ENCODE data around the gene NEK1.

NEK1 gene

DNA sequence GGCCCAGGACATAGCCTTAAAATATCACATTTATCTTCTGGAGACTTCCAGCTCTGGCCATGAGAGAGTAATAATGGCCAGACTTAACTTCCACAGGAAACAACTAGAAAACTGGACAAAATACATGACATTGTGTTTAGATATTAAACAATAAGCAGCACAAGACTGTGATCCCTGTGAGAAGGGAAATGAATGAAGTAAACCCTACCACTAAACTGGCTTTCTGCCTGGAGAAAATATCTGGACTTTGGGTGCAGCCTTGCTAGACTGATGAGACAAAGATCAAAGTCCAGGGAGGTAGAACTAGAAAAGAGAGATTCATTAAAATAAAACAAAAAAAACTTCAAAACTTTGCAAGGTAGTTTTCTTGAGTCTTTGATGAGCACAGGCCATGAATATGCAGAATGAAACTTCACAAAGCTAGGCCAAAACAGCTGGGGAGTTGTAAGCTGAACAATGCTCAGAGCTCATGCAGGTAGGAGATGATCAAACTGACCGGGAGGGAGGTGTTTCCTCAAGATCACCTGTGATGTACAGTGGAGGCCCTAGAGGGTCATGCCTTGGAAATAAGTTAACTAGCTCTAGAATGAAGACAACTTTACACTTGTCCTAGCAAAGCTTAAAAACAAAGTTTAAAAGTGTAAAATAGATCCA is 194.6 kb downstream of the NEK1 start:
- DNase-seq: no peak

DNA sequence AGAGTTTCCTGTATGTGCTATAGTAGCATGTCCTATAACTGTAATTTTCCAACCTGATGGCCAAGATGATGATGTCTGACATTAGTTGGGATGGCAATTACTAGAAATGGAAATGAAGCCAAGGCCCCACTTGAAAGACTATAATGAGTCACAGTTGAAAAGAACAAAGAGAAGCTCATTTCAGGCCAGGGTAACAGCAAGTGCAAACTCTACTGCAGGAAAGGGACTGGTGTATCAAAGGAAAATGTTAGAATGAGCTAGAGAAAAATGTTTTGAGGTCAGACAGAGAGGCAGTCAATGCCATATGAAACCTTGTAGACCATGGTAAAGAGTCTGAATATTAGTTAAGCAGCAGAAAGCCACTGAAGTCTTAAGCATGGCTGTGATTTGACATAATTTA is 195.4 kb downstream of the NEK1 start:
- peak in 1 of 5 donors; percentile 50 for DNase-seq

DNA sequence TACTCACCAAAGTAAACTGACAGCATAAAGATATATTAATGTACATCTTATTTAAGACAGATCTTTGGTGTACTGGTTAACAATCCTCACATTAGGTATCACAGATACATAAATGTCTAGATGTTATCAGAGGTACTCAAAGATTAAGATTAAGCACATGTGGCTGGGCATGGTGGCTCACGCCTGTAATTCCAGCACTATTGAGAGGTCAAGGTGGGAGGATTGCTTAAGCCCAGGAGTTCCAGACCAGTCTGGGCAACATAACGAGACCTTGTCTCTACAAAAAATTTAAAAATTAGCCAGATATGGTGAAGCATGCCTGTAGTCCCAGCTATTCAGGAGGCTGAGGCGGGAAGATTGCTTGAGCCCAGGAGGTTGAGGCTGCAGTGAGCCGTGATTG is 195.9 kb downstream of the NEK1 start:
- DNase-seq: no peak

DNA sequence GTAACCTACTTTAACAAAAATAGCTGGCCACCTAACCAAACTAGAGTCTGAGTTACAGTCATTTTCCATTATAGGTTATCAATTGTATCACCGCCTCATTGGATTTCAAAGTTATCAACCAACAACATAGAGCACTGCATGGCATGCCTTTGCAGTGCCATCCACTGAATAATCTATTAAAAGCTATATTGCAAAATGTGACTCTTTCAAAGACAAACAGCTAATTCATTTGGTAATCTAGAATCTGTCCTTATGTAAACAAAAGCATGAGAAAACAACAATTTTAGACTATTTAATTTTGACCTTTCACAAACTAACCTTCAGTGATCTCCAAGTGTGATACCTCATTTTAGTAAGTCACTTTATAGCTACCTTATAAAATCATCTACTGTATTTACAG is 197.5 kb downstream of the NEK1 start:
- DNase-seq: no peak

DNA sequence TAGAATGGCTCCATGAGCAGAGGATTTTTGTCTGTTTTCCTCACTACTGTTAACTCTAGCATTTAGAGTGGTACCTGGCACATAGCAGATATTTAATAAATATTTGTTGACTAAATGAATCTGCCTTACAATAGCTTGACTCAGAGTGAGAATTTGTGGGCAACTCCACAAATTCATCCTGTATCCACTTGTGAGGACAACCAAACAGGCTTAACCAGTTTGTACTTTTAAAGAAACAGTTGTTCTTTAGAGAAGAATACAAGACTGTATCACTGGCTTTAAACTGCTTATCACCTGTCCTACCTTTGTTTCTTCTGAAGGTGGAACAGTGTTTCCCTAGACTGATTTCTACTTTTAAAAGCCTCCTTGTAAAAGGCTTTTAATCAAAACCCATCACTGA is 200.3 kb downstream of the NEK1 start:
- peak in 1 of 5 donors; percentile 43 for DNase-seq

DNA sequence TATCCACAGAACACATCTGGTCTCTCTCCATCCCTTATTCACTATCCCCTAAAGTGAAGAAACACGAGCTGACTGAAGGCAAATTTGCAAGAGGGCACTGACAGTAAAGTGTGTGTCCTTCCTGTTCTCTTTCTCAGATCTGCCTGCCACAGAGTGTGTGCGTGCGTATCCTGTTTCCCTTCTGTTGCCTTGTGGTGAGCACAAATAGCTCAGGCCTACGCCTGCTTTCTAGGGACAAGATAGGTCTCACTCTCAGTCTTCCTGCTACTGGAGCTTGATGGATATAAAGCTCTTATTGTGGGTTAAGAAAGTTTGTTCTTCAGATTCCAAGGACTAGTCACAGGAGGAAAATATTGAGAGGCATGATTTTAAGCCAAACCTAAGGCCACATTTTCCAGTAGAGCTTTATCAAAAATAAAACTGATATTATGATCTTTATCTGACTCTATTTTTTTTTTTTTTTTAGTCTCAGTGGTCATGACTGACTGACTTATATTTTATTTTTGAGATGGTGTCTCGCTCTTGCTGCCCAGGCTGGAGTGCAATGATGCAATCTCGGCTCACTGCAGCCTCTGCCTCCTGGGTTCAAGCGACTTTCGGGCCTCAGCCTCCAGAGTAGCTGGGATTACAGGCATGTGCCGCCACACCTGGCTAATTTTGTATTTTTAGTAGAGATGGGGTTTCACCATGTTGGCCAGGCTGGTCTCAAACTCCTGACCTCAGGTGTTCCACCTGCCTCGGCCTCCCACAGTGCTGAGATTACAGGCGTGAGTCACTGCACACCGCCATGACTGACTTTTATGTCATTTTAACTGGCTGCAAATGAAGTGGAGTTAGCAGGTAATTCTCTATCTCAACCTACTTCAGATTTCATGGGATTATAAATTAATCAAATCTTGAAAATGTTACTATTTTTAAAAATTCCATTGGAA is 201.3 kb downstream of the NEK1 start:
- DNase-seq: peak; percentile 7 to 91 (median 14)

DNA sequence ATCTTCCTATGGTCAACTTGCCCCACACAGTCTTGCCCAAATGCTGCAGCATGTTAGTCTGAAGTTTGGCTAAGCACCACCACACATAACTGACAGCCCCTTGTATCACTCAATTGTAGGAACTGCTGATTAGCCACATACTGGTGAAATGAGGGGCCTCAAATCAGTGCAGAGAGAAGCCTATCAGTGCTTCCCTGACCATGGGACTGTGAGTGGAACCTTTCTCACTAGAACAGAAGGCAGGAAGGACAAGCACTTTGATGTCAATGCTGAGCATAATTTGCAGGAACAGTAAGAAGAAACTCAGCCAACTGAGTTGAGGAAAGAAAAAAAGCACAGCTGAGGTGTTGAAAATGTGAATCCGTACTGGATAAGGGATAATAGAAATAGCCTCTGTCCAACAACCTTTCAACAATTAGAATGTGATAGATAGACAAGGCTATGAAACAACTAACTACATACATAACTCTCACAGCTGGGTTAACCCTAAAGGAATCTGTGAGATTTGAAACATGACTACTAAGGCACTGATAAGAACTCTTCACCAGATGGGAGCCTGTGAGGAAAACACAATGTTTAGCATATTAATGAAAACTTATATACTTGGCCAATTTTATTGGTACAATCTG is 205.1 kb downstream of the NEK1 start:
- no peak for DNase-seq

DNA sequence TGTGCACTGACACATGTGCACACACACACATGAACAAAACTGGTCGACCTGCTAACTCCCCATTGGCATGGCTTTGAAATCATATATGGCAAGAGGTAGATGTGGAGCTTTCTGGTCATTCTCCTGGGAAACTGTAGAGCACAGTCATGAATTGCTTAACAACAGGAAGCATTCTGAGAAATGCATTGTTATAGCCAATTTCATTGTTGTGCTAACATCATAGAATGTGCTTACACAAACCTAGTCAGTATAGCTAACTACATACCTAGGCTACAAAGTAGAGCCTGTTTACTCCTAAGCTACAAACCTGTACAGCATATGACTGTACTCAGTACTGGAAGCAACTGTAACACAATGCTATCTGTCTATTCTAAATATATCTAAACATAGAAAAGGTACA is 207.4 kb downstream of the NEK1 start:
- no peak for DNase-seq

DNA sequence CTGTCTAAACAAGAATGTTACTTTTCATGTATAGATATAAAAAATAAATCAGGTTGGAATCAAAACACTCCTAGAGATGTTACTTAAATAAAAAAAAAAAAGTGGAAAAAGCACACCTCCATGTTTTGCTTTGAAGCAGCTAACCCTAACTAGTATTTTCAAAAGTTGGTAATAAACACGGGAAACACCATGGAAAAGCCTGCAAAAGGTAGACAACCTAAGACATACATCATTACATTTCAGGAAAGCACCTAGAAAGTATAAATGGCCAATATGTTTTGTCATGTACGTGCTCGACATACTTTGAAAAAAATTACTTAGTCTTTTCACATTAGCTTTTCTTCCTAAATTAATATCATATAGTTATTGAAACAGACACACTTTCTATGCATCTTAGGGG is 211.6 kb downstream of the NEK1 start:
- no peak for DNase-seq

DNA sequence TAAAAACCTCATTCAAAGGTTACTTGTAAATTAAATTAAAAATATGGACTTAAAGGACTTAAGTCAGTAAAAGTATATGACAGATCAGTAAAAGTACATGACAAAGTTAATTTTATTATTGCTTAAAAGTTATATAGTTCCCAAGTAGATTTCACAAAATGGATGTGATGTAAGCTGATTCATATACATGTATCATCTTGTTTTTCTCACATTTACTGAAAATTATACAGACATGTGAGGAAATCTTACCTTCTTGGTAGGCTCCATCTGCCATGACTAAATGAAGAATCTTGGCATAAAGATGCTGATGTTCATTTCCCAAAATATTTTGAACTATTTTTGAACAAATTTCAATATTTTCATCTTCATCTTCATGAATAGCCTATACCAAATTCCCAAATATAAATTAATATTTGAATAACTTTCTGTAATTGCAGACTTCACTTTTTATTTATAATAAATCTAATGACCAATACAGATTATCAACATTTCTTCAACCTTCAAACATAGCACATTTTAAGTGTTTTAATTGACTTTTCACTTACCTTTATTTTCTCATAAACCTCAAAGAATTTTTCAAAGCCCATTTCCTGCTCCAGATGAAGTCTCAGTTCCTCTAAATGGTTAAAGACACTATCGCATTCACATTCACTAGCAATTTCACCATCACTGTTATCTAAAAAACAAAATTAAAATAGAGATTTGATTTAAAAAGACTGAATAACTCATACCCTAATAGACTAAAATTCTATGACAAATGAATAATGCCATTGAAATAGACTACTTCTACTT is 212.2 kb downstream of the NEK1 start:
- no peak for DNase-seq

DNA sequence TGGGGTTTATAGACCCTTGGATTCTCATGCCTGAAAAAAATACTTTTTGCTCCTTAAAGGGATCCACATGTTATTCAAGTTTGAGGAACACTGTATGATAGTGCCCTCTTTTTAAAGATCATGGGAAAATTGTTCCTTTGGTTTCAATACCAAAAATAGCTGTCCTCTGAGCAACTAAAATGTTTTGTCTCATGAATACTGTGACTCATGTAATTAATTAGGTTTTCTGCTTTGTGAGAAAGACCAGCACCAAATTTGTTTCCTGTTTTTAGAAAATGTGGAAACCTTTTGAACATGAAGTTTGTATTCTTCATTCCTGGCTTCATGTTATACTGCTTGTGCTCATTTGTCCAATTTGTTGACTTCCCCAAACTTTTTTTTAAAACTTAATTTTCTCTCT is 214.1 kb downstream of the NEK1 start:
- no peak for DNase-seq

DNA sequence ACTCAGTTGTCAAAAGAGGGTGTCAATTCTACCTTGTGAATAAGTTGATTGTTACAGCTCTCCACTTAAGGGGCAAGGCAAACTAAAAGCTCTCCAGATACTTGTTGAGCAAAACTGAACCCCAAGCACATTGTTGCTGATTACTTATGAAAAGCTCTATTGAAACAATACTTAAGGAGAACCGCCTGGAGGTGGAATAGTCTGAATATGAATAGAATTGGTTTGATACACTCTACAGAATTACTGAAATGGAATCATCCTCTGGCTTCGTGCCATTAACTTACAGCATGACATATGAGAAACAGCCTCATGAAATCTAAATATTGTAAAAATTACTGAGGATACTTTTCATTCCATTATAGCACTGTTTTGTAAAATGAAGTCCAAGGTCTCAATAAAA is 214.6 kb downstream of the NEK1 start:
- no peak for DNase-seq

DNA sequence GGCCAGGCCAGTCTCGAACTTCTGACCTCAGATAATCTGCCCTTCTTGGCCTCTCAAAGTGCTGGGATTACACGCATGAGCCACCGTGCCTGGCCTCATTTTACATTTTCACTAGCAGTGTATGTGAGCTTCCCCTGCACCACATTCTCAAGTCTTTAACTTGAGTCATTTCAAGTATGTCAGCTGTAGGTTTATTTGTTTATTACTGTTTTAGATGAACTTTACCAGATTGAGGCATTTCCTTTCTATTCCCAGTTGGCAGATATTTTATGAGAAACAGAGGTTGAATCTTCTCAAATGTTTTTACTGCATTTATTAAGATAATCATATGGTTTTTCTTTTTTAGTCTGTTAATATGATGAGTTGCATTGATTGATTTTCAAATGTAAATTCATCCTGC is 227.0 kb downstream of the NEK1 start:
- DNase-seq: no peak

DNA sequence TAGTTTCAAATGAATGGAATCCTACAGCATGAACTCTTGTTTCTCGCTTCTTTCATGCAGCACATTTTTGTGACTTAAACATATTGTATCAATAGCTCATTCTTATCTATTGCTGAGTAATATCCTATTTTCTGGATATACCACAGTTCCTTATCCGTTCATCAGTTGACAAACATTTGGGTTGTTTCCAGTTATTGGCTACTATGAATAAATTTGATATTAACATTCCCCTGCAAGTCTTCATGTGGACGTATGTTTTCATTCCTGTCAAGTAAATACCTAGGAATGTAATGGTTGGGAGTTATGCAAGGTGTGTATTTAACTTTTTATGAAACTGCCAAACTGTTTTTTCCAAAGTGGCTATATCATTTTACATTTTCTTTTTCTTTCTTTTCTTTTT is 227.6 kb downstream of the NEK1 start:
- no peak for DNase-seq

DNA sequence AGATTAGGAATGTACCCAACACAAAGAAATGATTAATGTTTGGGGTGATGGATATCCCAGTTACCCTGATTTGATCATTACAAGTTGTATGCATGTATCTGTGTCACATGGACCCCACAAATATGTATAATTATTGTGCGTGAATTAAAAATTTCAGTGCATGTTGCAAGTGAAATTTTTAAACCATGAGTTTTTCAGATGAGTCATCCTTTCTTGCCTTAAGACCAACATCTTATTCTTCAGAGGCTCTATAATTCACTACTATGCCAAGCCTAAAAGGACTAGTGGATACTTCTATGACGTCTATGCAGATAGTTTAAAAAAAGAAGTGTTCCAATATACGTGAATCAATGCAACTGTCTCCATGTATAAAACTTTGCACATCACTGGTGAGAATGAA is 228.7 kb downstream of the NEK1 start:
- no peak for DNase-seq

DNA sequence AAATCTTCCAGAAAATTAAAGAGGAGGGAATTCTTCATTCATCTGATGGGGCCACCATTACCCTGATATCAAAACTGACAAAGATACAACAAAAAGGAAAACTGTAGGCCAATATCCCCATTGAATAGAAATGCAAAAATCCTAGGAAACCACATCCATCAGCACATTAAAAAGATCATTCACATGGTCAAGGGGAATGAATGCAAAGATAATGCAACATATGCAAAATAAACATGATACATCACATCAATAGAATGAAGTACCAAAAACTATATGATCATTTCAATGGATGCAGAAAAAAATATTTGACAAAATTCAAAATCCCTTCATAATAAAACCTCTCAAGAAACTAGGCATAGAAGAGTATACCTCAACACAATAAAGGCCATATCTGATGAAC is 232.7 kb downstream of the NEK1 start:
- no peak for DNase-seq

DNA sequence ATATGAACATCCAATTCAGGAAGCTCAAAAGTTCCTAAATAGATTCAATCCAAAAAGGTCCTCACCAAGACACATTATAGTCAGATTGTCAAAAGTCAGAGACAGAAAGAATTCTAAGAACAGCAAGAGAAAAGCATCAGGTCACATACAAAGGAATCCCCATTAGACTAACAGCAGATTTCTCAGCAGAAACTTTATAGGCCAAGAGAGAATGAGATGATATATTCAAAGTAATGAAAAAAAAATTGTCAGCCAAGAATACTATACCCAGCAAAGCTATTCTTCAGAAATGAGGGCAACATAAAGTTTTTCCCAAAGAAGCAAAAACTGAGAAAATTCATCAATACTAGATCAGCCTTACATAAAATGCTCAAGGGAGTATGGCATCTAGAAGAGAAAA is 235.0 kb downstream of the NEK1 start:
- no peak for DNase-seq

DNA sequence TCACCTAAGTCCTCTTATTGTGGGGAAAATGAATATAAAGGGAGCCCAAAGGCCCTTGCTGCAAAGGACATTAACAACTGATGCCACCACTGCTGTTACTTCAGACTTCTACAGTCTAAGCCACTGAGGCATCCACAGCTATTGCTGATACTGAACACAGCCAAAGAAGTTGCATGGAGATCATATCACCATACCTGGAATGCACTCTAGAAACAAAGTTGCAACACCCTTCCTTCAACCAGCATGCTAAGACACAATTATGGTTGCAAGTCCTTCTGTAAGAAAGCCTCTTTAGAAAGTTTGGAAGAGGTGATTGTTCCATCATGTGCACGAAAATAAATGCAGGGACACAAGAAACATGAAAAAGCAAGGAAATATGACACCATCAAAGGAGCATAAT is 236.0 kb downstream of the NEK1 start:
- DNase-seq: no peak

DNA sequence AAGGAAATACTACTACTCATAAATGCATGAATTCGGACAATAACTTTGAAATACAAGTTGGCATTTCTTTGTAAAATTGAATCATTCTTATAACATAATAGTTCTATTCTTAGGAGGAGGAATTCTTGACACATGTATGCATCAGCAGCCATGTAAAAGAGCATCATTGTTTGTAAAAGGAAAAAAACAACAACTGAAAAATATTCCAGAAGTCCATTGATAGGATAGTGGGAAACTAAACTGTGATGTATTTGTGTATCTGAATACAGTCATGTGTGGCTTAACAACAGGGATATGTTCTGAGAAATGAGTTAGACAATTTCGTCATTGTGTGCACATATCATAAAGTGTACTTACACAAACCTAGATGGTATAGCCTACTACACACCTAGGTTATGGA is 239.6 kb downstream of the NEK1 start:
- DNase-seq: no peak

DNA sequence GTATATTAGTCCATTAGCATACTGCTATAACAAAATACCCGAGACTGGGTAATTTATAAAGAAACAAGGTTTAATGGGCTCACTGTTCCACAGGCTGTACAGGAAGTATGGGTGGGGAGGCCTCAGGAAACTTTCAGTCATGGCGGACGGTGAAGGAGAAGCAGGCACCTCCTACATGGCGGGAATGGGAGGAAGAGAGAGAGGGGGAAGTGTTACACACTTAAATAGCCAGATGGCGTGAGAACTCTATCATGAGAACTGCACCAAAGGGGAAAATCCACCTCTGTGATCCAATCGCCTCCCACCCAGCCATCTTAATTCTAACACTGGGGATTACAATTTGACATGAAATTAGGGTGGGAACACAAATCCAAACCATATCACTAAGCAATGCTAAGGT is 242.7 kb downstream of the NEK1 start:
- no peak for DNase-seq

DNA sequence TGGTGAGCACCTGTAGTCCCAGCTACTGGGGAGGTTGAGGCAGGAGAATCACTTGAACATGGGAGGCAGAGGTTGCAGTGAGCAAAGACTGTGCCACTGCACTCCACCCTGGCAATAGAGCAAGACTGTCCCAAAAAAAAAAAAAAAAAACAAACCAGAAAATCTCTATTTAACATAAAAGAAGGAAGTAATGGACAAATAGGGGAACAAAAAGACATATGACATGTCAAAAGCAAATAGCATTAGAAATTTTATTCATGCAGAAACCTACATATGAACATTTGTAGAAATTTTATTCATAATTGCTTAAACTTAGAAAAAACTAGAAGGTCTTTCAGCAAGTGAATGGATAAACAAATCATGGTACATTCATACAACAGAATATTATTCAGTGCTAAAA is 244.6 kb downstream of the NEK1 start:
- DNase-seq: no peak

DNA sequence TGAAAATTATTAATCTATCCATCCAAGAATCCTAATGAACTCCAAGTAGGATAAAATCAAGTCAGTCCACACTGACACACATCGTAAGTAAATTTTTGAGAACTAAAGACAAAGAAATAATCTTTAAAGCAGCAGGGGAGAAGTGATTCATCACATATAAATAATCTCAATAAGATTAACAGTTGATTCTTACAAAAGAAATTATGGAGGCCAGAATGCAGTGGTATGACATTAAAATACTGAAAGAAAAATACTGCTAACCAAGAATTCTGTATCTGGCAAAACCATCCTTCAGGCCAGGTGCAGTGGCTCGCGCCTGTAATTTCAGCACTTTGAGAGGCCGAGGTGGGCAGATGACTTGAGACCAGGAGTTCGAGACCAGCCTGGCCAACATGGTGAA is 245.6 kb downstream of the NEK1 start:
- no peak for DNase-seq

DNA sequence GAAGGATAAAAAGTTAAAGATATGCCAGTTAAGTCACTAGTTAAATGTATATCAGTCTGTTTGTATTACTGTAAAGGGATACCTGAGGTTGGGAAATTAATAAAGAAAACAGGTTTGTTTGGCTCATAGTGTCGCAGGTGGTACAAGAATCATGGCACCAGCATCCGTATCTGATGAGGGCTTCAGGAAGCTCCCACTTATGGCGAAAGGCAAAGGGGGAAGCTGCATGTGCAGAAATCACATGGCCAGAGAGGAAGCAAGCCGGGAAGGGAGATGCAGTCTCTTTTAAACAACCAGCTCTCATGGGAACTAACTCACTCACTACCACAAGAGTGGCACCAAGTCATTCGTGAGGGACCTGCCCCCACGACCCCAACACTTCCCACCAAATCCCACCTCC is 249.8 kb downstream of the NEK1 start:
- DNase-seq: no peak

Measured in T-helper 1 cell (primary cell).